ENCODE data around the gene ILF2.
A peak's percentile ranks its signal among the peaks of the same experiment; 100 is the strongest.
"Not testable (repeated sequence)": the region's sequence is repeated elsewhere in the genome, so short reads cannot be mapped to it uniquely, and the experiment has no call there.

ILF2 gene

GRCh38 chr1:153647346-153647714, 23.5 kb downstream of the ILF2 start:
- DNase-seq: no peak

GRCh38 chr1:153646672-153647345, 24.0 kb downstream of the ILF2 start:
- no peak for DNase-seq

GRCh38 chr1:153643816-153644215, 27.0 kb downstream of the ILF2 start:
- DNase-seq: no peak

- DNase-seq: no peak
Measured at GRCh38 chr1:153643100-153643499, 27.7 kb downstream of the ILF2 start.

- no peak for DNase-seq
Measured at GRCh38 chr1:153642161-153642560, 28.6 kb downstream of the ILF2 start.

GRCh38 chr1:153640861-153641260, 29.9 kb downstream of the ILF2 start:
- DNase-seq: no peak

GRCh38 chr1:153640213-153640612, 30.6 kb downstream of the ILF2 start:
- DNase-seq: not testable (repeated sequence)

- no peak for DNase-seq
Measured at GRCh38 chr1:153639280-153639679, 31.5 kb downstream of the ILF2 start.

GRCh38 chr1:153638261-153638660, 32.5 kb downstream of the ILF2 start:
- DNase-seq: no peak

- DNase-seq: no peak
Measured at GRCh38 chr1:153636312-153636711, 34.5 kb downstream of the ILF2 start.

- no peak for DNase-seq
Measured at GRCh38 chr1:153635872-153636271, 34.9 kb downstream of the ILF2 start.

GRCh38 chr1:153633754-153634665, 36.8 kb downstream of the ILF2 start, which contains the start of gene CHTOP:
Gene CHTOP, plus strand, starts transcription at chr1:153634066. Its CDS starts 2,523 bp downstream, at chr1:153636589.
- DNase-seq: peak; percentile 99

- no peak for DNase-seq
Measured at GRCh38 chr1:153633161-153633753, 37.5 kb downstream of the ILF2 start.

- no peak for DNase-seq
Measured at GRCh38 chr1:153631047-153632022, 39.5 kb downstream of the ILF2 start.

- DNase-seq: no peak
Measured at GRCh38 chr1:153630384-153630783, 40.4 kb downstream of the ILF2 start.

- DNase-seq: no peak
Measured at GRCh38 chr1:153629971-153630370, 40.8 kb downstream of the ILF2 start.

GRCh38 chr1:153629343-153629665, 41.5 kb downstream of the ILF2 start:
- DNase-seq: no peak

- no peak for DNase-seq
Measured at GRCh38 chr1:153628638-153629342, 42.0 kb downstream of the ILF2 start.

- DNase-seq: peak; percentile 30
Measured at GRCh38 chr1:153627715-153628626, 42.8 kb downstream of the ILF2 start, which contains the start of gene S100A1. Gene S100A1, plus strand, starts transcription at chr1:153628434. Its CDS starts 2,088 bp downstream, at chr1:153630522.

GRCh38 chr1:153626904-153627714, 43.7 kb downstream of the ILF2 start, which contains the start of gene S100A13:
Gene S100A13, minus strand, starts transcription at chr1:153627505. Its CDS starts 1,033 bp downstream, at chr1:153626472.
- DNase-seq: peak; percentile 94
